Calu3 (cell line): ENCODE measurements around the gene MDK. TPM values are rescaled to one million over a fixed set of nuclear protein-coding genes. Genes with fewer than 3 reads are reported as not detected.
A peak's percentile ranks its signal among the peaks of the same experiment; 100 is the strongest.

Source experiments
- BruUV-seq: library from RNA; stranded (reverse); fragments of 400-500 nt; replicated peaks from 2 replicates; lab custom pipeline; 2021; lab: Mats Ljungman, UMichigan
- CTCF ChIA-PET: fragments of 300-600 bp; sonication (Branson Sonifier 250); formaldehyde crosslinking; loops from one replicate; lab custom pipeline; 2022; ENCODE audit warnings: antibody characterized with exemption; lab: Charles Lee
- DNase-seq: peaks from one replicate; pipeline ENCODE4 v3.0.0; 2022
- H3K27ac Mint-ChIP-seq: one replicate; pipeline ENCODE4 v1.8.0; 2022; ENCODE audit warnings: mixed read lengths; ENCODE audit not compliant: unreplicated experiment
- H3K27me3 Mint-ChIP-seq: one replicate; pipeline ENCODE4 v1.8.0; 2022; ENCODE audit warnings: mixed read lengths; ENCODE audit not compliant: unreplicated experiment
- H3K36me3 Mint-ChIP-seq: one replicate; pipeline ENCODE4 v1.8.0; 2022; ENCODE audit warnings: mild to moderate bottlenecking, moderate library complexity, mixed read lengths; ENCODE audit not compliant: insufficient read depth, unreplicated experiment
- H3K4me1 Mint-ChIP-seq: one replicate; pipeline ENCODE4 v1.8.0; 2022; ENCODE audit warnings: mild to moderate bottlenecking, low read depth, mixed read lengths; ENCODE audit not compliant: unreplicated experiment
- H3K4me3 Mint-ChIP-seq: one replicate; pipeline ENCODE4 v1.8.0; 2022; ENCODE audit warnings: mild to moderate bottlenecking, low read depth, moderate library complexity, mixed read lengths; ENCODE audit not compliant: unreplicated experiment
- H3K9me3 Mint-ChIP-seq: one replicate; pipeline ENCODE4 v1.8.0; 2022; ENCODE audit warnings: low read depth, mixed read lengths; ENCODE audit not compliant: unreplicated experiment
- intact Hi-C: fragments of 100-400 bp; cut with micrococcal nuclease; formaldehyde crosslinking; loops from one replicate; pipeline ENCODE4 v1.10.0; 2022; ENCODE audit not compliant: unreplicated experiment
- total RNA-seq: library from RNA; stranded (reverse); gene quantifications from 2 replicates; pipeline ENCODE4 v1.2.3, GENCODE V29; 2022
- TF ChIP-seq, protein P1 (sequence below): fragments of 200-600 bp; IDR thresholded peaks from one replicate; pipeline ENCODE4 v1.8.0; 2022; ENCODE audit warnings: antibody characterized with exemption; ENCODE audit not compliant: unreplicated experiment

The MDK gene
- total RNA-seq, 1 experiment from 2014 or later: 74.9 TPM

DNA sequence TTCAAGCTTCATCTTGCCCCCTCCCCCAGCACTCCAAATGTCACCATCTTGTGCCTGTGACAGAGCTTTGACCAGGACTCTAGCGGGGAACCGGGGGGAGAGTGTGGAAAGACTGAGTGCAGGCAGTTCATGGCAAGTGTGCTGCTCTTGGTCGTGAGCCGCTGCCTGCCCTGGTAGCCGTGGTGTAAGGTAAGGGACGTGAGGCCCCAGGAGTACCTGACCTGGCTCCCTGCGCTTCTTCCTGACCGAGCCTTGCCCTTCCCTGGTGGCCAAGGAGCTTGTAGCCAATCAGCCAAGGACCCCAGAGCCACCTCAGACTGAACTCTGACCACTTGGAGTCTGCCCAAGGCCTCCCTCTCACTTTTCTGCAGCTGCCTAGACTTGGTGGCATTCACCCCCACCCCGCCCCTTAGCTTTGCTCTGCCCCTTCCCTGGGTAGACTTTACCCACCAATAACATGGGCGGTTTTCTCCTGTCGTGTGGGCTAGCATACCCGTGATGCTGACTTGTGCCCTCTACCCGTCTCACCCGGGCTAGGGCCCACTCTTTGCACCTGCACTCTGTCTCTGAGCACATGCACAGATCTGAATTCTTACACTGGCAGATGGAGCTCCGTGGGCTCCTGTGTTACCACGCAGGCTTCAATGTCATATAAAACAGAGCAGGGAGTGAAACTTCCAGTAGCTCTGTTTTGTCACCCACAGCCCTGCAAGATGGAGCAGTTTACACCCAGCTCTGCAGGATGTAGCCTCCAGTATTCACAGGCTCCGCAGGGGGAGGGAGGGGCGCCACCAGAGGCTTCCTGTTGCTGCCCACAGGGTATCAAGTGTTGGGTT, 32.7 kb upstream of the MDK start:
- CTCF ChIA-PET: interaction anchor here (1.5 kb wide), 1 partner anchor 14 kb away, joined by 8 read pairs; no protein-coding TSS in a partner anchor
- peak overlapping the region; percentile 50 for H3K4me3 Mint-ChIP-seq
- intact Hi-C loops: no loop called here
- H3K4me1 Mint-ChIP-seq: peaks cover 20% of the 10 kb centered on the region
- TF ChIP-seq, protein P1, sequence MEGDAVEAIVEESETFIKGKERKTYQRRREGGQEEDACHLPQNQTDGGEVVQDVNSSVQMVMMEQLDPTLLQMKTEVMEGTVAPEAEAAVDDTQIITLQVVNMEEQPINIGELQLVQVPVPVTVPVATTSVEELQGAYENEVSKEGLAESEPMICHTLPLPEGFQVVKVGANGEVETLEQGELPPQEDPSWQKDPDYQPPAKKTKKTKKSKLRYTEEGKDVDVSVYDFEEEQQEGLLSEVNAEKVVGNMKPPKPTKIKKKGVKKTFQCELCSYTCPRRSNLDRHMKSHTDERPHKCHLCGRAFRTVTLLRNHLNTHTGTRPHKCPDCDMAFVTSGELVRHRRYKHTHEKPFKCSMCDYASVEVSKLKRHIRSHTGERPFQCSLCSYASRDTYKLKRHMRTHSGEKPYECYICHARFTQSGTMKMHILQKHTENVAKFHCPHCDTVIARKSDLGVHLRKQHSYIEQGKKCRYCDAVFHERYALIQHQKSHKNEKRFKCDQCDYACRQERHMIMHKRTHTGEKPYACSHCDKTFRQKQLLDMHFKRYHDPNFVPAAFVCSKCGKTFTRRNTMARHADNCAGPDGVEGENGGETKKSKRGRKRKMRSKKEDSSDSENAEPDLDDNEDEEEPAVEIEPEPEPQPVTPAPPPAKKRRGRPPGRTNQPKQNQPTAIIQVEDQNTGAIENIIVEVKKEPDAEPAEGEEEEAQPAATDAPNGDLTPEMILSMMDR: no peak
- DNase-seq: no peak
- BruUV-seq: no TSS peak
- H3K27me3 Mint-ChIP-seq: peaks cover 36% of the 10 kb centered on the region
- H3K27ac Mint-ChIP-seq: peak overlapping the region; percentile 39
- peaks cover 23% of the 10 kb centered on the region for H3K36me3 Mint-ChIP-seq
- no peaks in the 10 kb centered on the region for H3K9me3 Mint-ChIP-seq

DNA sequence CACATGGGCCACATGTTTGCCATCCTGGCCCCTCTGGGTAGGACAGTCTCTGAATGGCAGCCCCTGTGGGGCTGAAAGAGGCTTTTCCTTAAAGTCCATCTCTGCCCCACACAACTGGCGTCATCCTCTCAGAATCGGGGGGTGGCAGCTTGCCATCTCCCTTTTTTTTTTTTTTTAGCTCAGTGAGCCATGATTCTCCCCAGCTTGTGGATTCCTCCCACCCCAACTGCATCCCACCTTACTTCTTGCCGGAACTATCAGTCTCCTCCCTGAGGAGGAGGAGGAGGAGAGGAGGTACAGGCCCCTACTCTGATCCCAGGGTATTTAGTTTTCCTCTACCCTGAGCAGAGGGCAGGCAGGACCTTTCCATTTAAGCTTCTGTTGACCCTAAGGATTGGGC, 30.8 kb upstream of the MDK start:
- peaks cover 23% of the 10 kb centered on the region for H3K36me3 Mint-ChIP-seq

DNA sequence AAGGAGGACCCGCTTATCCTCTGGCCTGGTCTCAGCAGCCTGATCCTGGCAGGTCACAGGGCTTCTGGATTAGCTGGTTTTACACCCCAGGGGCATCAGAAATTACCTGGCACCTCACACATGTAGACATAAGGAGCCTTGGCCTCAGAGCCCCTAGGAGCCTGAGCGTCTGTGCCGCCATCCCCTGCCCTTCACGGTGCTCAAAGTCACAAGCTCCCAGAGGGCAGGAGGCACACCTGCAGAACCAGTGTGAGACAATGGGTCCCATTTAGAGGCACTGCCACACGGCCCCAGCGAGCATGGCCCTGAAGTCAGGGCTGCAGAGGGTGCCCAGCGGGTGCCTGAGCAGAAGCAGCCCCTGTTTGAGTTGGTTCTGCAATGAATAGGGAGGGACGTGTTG, 30.3 kb upstream of the MDK start:
- intact Hi-C loops: no loop called here
- Mint-ChIP-seq H3K27me3 (peaks cover 12% of the 10 kb centered on the region), H3K36me3 (peaks cover 23% of the 10 kb centered on the region), H3K9me3 (no peaks in the 10 kb centered on the region), H3K27ac (no peak overlapping the region), H3K4me3 (no peak overlapping the region), H3K4me1 (peaks cover 20% of the 10 kb centered on the region)
- TF ChIP-seq, protein P1: no peak
- no TSS peak for BruUV-seq
- CTCF ChIA-PET: interaction anchor here (0.8 kb wide), 1 partner anchor 12 kb away, joined by 3 read pairs; no protein-coding TSS in a partner anchor
- no peak for DNase-seq

More for the DNA sequence above, 30.8 kb upstream of the MDK start:
- Mint-ChIP-seq H3K9me3 (no peaks in the 10 kb centered on the region), H3K27me3 (peaks cover 17% of the 10 kb centered on the region), H3K4me1 (peaks cover 20% of the 10 kb centered on the region), H3K4me3 (no peak overlapping the region), H3K27ac (no peak overlapping the region)
- BruUV-seq: no TSS peak
- intact Hi-C loops: no loop called here
- TF ChIP-seq, protein P1: no peak
- CTCF ChIA-PET: interaction anchor here (0.8 kb wide), 1 partner anchor 13 kb away, joined by 3 read pairs; no protein-coding TSS in a partner anchor
- DNase-seq: no peak

DNA sequence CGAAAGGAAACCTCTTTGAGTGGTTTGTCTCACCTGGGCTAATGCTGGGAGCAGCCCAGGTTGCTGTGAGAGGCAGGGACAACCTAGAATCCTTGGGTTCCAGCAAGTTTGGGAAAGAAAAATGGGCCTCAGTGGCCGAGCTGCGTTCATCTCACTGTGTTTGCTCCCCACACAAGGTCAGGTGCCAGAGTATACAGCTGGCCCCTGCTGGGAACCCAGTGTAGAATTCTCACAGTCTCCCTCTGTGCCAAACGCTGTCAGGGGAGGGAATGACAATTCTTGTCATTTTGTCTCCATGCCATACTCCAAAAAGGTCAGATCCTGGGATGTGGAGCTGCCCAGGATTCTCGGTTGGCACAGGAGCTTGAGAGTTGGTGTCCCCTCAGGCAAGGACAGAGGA, 29.9 kb upstream of the MDK start:
- no peaks in the 10 kb centered on the region for H3K9me3 Mint-ChIP-seq
- peaks cover 19% of the 10 kb centered on the region for H3K4me1 Mint-ChIP-seq
- TF ChIP-seq, protein P1: no peak
- no TSS peak for BruUV-seq
- H3K27me3 Mint-ChIP-seq: peaks cover 8% of the 10 kb centered on the region
- no peak overlapping the region for H3K4me3 Mint-ChIP-seq
- intact Hi-C loops: no loop called here
- no peak for DNase-seq
- CTCF ChIA-PET: interaction anchor here (0.8 to 1.6 kb wide), 4 partner anchors 10 to 15 kb away, joined by 3 to 5 read pairs (median 4); no protein-coding TSS in a partner anchor
- H3K36me3 Mint-ChIP-seq: peaks cover 20% of the 10 kb centered on the region
- H3K27ac Mint-ChIP-seq: no peak overlapping the region
